Breast epithelium (tissue), 4 donors: ENCODE measurements around the gene TNNC2. TPM values are rescaled to one million over a fixed set of nuclear protein-coding genes. Genes with fewer than 3 reads are reported as not detected.

Experiments
- DNase-seq, 2 donors: peaks; one replicate each; pipeline ENCODE4 v3.0.0-alpha.2; 2019; ENCODE audit warnings: low spot score in 2 of 2
- H3K27ac ChIP-seq, 2 donors: fragments of 200-600 bp; sonication (generic) in 1 of 2; one replicate each; pipeline ENCODE4 v1.5.1; 2016 to 2019; ENCODE audit warnings: mild to moderate bottlenecking in 1 of 2
- H3K27me3 ChIP-seq, 2 donors: fragments of 200-600 bp; sonication (generic) in 1 of 2; one replicate each; pipeline versions ENCODE4 v1.5.1 to v1.6.0; 2017 to 2019; ENCODE audit warnings: control low read depth in 1 of 2, mild to moderate bottlenecking in 1 of 2
- H3K36me3 ChIP-seq: fragments of 200-600 bp; one replicate; pipeline ENCODE4 v1.5.1; 2019
- H3K4me1 ChIP-seq, 2 donors: fragments of 200-600 bp; sonication (generic); one replicate each; pipeline ENCODE4 v1.5.1; 2016 to 2019; ENCODE audit warnings: control low read depth in 1 of 2
- H3K4me3 ChIP-seq, 3 donors: fragments of 200-600 bp; sonication (generic); 1 replicate in 2 of 3; 2 replicates in 1 of 3; pipeline ENCODE4 v1.5.1; 2016 to 2019; ENCODE audit warnings: mild to moderate bottlenecking in 3 of 3, moderate library complexity in 2 of 3
- H3K9me3 ChIP-seq, 2 donors: fragments of 200-600 bp; sonication (generic) in 1 of 2; one replicate each; pipeline ENCODE4 v1.5.1; 2016 to 2019; ENCODE audit warnings: control low read depth in 1 of 2
- POLR2A ChIP-seq: fragments of 450-650 bp; IDR thresholded peaks from one replicate; pipeline ENCODE4 v1.6.1; 2016; ENCODE audit warnings: antibody characterized with exemption, mild to moderate bottlenecking, moderate library complexity
- POLR2AphosphoS5 ChIP-seq, 3 donors: sonication (generic); formaldehyde crosslinking; IDR thresholded peaks; one replicate each; pipeline ENCODE4 v1.6.1; 2017; ENCODE audit warnings: antibody characterized with exemption in 3 of 3
- intact Hi-C: fragments of 100-400 bp; cut with DNase I; formaldehyde crosslinking; loops from one replicate; pipeline ENCODE4 v1.15.1; 2023; ENCODE audit warnings: low total_unique reads
- total RNA-seq, 3 donors: library from RNA; depleted of rRNA; stranded (reverse); fragments of >200 nt; gene quantifications; one replicate each; pipeline ENCODE4 v1.1.0, GENCODE V29; 2016
- TF ChIP-seq, protein P1 (sequence below), 3 donors: fragments of 450-650 bp; IDR thresholded peaks; one replicate each; pipeline ENCODE4 v1.5.1; 2016 to 2017; ENCODE audit warnings: antibody characterized with exemption in 3 of 3, mild to moderate bottlenecking in 3 of 3, moderate library complexity in 3 of 3

TNNC2 gene
- total RNA-seq, 3 donors from 2014 or later: 2.0 to 4.8 (median 2.6) TPM

DNA sequence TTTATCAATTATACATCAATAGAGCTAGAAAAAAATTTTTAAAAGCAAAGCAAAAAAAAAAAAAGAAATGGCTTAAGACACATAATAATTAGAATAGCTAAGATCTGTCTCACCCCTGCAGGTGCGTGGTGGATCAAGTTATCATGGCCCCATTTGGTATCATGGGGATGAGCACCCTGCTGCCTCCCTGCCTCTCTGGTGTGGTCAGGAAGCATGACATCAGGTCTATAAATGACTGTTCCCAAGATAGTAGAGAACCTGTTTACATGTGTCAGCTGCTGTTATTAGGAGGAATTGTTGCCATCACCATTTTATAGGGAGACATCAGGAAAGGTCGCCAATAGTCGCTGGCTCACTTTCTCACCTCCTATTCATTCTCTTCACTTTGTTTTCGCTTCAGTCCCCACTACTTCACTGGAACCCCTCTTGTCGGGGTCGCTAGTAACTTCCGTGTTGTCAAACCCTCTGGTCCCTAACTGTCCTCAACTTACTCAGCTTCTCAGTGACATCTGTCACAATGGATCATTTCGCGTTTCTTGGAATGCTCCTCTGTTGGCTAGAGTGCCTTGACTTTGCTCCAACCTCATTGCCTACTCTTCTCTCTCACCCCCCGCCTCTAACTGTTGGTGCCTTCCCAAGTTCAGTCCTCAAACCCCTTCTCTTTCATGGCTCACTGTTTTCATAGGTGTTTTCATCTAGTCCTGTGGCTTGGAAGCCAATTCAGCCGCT lies 30.6 kb downstream of the TNNC2 start:
- Histone ChIP-seq H3K4me3 (no peak overlapping the region), H3K27me3 (no peaks in the 10 kb centered on the region), H3K9me3 (no peaks in the 10 kb centered on the region), H3K36me3 (no peaks in the 10 kb centered on the region), H3K4me1 (peaks cover 0 to 7% of the 10 kb centered on the region in 2 donors), H3K27ac (no peak overlapping the region)
- intact Hi-C loops: no loop called here
- TF ChIP-seq POLR2AphosphoS5 (IDR thresholded peaks at IDR 0.05) (no peak), POLR2A (no peak)
- TF ChIP-seq, protein P1, sequence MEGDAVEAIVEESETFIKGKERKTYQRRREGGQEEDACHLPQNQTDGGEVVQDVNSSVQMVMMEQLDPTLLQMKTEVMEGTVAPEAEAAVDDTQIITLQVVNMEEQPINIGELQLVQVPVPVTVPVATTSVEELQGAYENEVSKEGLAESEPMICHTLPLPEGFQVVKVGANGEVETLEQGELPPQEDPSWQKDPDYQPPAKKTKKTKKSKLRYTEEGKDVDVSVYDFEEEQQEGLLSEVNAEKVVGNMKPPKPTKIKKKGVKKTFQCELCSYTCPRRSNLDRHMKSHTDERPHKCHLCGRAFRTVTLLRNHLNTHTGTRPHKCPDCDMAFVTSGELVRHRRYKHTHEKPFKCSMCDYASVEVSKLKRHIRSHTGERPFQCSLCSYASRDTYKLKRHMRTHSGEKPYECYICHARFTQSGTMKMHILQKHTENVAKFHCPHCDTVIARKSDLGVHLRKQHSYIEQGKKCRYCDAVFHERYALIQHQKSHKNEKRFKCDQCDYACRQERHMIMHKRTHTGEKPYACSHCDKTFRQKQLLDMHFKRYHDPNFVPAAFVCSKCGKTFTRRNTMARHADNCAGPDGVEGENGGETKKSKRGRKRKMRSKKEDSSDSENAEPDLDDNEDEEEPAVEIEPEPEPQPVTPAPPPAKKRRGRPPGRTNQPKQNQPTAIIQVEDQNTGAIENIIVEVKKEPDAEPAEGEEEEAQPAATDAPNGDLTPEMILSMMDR (IDR thresholded peaks at IDR 0.05): no peak
- no peak for DNase-seq

DNA sequence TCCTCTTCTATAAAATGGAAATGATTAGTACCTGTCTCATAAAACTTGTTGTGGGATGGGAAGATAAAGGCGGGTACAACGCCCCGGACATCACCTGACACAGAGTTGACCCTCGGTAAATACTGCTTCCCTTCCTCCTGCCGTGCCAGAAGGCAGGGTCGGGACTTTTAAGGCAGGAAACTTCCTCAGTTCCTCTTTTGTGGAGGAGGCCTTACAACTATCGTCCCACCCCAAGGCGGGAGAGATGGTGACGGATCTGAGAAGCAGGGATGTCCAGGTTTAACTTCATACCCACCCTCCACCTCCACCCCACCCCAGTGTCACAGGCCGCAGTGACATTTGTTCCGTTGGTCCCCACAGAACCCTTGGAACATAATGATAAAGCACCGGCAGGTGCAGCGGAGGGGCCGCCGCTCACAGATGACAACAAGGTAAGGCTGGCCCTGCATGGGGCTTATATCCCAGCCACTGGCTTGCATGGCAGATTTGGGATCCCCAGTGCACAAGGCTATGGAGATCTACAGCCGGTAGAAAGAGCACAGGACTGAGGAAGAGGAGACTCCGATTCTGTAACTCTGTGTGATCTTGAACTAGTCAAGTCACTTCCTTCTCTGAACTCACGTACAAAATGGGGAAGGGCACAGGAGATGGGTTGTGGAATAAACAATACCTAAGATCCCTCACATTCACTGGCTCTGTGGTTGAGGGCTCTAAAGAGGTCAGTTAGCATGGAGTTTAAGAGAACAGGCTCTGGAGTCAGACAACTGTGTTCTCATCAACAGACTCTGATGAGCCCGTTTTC lies 34.6 kb downstream of the TNNC2 start:
- DNase-seq: no peak
- H3K4me3 ChIP-seq: peak overlapping the region; percentile 82 to 87 (median 84)
- H3K4me1 ChIP-seq: peaks cover 0 to 7% of the 10 kb centered on the region in 2 donors
- H3K27ac ChIP-seq: peak overlapping the region; percentile 91 to 93
- TF ChIP-seq, protein P1 (IDR thresholded peaks at IDR 0.05): no peak
- no peaks in the 10 kb centered on the region for H3K27me3 ChIP-seq
- no peaks in the 10 kb centered on the region for H3K36me3 ChIP-seq
- H3K9me3 ChIP-seq: no peaks in the 10 kb centered on the region
- intact Hi-C loops: no loop called here

DNA sequence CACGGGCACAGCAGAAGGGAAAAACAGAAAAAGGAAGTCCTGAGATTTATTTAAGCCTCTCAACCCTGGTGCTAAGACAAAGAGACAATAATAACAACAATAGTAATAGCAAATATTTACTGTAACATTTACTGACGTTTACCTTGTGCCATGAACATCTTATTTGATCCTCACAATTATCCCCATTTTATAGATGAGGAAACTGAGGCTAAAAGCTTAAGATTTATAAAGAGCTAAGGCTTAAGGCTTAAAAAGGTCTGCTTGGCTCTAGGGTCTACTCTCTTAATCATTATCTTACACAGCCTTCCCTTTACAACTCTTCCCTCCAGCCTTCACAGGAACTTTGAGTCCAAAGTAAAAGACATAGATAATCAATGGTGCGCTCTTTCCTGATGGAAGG lies 38.8 kb downstream of the TNNC2 start:
- H3K27me3 ChIP-seq: no peaks in the 10 kb centered on the region
- H3K9me3 ChIP-seq: no peaks in the 10 kb centered on the region
- H3K4me1 ChIP-seq: peaks cover 0 to 11% of the 10 kb centered on the region in 2 donors
- no peak for DNase-seq
- TF ChIP-seq, protein P1 (IDR thresholded peaks at IDR 0.05): no peak
- intact Hi-C loops: no loop called here
- no peaks in the 10 kb centered on the region for H3K36me3 ChIP-seq
- no peak overlapping the region for H3K4me3 ChIP-seq
- H3K27ac ChIP-seq: no peak overlapping the region

DNA sequence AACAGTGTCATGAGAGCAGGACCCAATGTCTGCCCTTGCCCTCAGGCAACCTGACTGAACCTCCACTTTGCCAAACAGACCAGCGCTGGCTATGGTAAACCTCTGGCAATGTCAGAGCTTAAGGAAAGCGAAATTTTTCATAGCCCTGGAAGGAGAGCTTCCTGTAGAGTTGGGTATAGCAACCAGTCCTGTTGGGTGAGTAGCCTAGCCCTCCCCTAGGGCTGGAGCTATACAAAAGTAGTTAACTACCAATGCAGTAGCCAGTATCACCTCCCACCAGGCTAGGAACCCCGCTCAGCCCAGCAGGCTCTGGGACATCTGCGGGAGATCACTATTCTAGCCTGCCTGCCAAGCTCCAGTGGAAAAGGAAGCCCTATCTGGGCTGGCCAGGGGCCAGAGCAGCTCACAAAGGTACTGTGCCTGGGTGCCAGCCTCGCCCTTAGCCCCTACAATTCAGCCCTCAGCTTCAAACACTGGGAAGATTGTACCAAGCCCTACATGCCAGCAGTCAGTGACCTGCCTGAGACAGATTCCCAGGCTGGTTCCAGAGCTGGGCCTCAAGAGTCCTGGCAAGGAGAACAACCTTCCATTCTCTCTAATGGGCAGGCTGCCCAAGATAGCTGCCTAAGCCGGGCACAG lies 43.3 kb downstream of the TNNC2 start:
- Histone ChIP-seq H3K36me3 (no peaks in the 10 kb centered on the region), H3K27me3 (no peaks in the 10 kb centered on the region), H3K9me3 (no peaks in the 10 kb centered on the region), H3K4me1 (peaks cover 0 to 25% of the 10 kb centered on the region in 2 donors), H3K27ac (peak overlapping the region; percentile 79 to 98), H3K4me3 (no peak overlapping the region)
- no peak for TF ChIP-seq POLR2AphosphoS5 (IDR thresholded peaks at IDR 0.05)
- no peak for TF ChIP-seq POLR2A
- TF ChIP-seq, protein P1 (IDR thresholded peaks at IDR 0.05): no peak
- peak; percentile 56 to 82 for DNase-seq
- intact Hi-C loops: no loop called here

GRCh38 chr20:45782890-45783289 lies 44.2 kb downstream of the TNNC2 start:
- Histone ChIP-seq H3K4me1 (peaks cover 0 to 30% of the 10 kb centered on the region in 2 donors), H3K36me3 (no peaks in the 10 kb centered on the region), H3K9me3 (no peaks in the 10 kb centered on the region), H3K27ac (peak overlapping the region; percentile 79 to 98), H3K27me3 (no peaks in the 10 kb centered on the region), H3K4me3 (no peak overlapping the region)
- DNase-seq: no peak
- TF ChIP-seq POLR2AphosphoS5 (IDR thresholded peaks at IDR 0.05) (no peak), POLR2A (no peak)
- TF ChIP-seq, protein P1 (IDR thresholded peaks at IDR 0.05): no peak
- intact Hi-C loops: no loop called here
